Progenitor cell of endocrine pancreas (in vitro differentiated cells): ENCODE results near the gene TMEM132D. TPM values are rescaled to one million over a fixed set of nuclear protein-coding genes. Genes with fewer than 3 reads are reported as not detected.

ENCODE experiments used
- DNase-seq: peaks from one replicate; pipeline ENCODE4 v3.0.0; 2021; ENCODE audit warnings: low spot score; ENCODE audit not compliant: unreplicated experiment
- H3K27ac Mint-ChIP-seq: 2 replicates; pipeline ENCODE4 v1.8.0; 2021; ENCODE audit warnings: mild to moderate bottlenecking, moderate library complexity, mixed read lengths
- H3K27me3 Mint-ChIP-seq: 2 replicates; pipeline ENCODE4 v1.8.0; 2021; ENCODE audit warnings: mixed read lengths
- H3K36me3 Mint-ChIP-seq: 2 replicates; pipeline ENCODE4 v1.8.0; 2022; ENCODE audit warnings: mixed read lengths; ENCODE audit not compliant: insufficient read depth
- H3K4me1 Mint-ChIP-seq: 2 replicates; pipeline ENCODE4 v1.8.0; 2021; ENCODE audit warnings: low read depth, mixed read lengths
- H3K4me3 Mint-ChIP-seq: 2 replicates; pipeline ENCODE4 v1.8.0; 2021; ENCODE audit warnings: low read depth, mild to moderate bottlenecking, moderate library complexity, mixed read lengths
- H3K9me3 Mint-ChIP-seq: 2 replicates; pipeline ENCODE4 v1.8.0; 2021; ENCODE audit warnings: low read depth, mixed read lengths
- total RNA-seq: library from RNA; stranded (reverse); gene quantifications from 2 replicates; pipeline ENCODE4 v1.2.1, GENCODE V29; 2021
- TF ChIP-seq, protein P1 (sequence below): fragments of 200-600 bp; sonication (generic); IDR thresholded peaks from one replicate; pipeline ENCODE4 v1.5.0; 2021; ENCODE audit warnings: antibody characterized with exemption, mild to moderate bottlenecking; ENCODE audit not compliant: unreplicated experiment

Gene TMEM132D
- total RNA-seq, 1 donor from 2014 or later = 0.46 TPM

- no peak for DNase-seq
- H3K9me3 Mint-ChIP-seq = no peaks in the 10 kb centered on the region
- H3K27me3 Mint-ChIP-seq = peaks cover 9% of the 10 kb centered on the region
- no peak overlapping the region for H3K27ac Mint-ChIP-seq
- H3K4me3 Mint-ChIP-seq = no peak overlapping the region
- TF ChIP-seq, protein P1, sequence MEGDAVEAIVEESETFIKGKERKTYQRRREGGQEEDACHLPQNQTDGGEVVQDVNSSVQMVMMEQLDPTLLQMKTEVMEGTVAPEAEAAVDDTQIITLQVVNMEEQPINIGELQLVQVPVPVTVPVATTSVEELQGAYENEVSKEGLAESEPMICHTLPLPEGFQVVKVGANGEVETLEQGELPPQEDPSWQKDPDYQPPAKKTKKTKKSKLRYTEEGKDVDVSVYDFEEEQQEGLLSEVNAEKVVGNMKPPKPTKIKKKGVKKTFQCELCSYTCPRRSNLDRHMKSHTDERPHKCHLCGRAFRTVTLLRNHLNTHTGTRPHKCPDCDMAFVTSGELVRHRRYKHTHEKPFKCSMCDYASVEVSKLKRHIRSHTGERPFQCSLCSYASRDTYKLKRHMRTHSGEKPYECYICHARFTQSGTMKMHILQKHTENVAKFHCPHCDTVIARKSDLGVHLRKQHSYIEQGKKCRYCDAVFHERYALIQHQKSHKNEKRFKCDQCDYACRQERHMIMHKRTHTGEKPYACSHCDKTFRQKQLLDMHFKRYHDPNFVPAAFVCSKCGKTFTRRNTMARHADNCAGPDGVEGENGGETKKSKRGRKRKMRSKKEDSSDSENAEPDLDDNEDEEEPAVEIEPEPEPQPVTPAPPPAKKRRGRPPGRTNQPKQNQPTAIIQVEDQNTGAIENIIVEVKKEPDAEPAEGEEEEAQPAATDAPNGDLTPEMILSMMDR = no peak
- no peaks in the 10 kb centered on the region for H3K36me3 Mint-ChIP-seq
- H3K4me1 Mint-ChIP-seq = no peaks in the 10 kb centered on the region
These were observed 342.5 kb downstream of the TMEM132D start for GRCh38 chr12:129561304-129561703.

DNA sequence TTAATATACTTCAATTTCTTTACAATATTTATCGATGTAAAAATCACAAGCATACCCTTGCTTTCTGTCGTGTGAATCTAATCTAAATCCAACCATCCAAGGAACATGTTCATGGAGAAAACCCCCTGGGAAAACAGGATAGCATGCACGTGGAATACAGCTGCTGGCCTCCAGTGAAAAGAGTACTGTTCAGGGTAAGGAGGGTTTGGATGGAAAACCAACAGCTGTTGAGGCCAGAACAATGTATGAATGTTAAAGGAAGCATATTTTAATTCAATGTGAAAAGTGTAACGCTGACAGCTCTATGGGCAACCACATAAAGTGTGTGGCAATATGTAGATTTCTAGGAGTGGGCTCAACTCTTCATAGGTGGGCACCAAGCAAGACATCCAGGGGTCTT lies 344.0 kb downstream of the TMEM132D start:
- no peaks in the 10 kb centered on the region for H3K9me3 Mint-ChIP-seq
- no peak for DNase-seq
- TF ChIP-seq, protein P1 = no peak
- no peaks in the 10 kb centered on the region for H3K36me3 Mint-ChIP-seq
- H3K27ac Mint-ChIP-seq = no peak overlapping the region
- H3K27me3 Mint-ChIP-seq = peaks cover 9% of the 10 kb centered on the region
- no peak overlapping the region for H3K4me3 Mint-ChIP-seq
- no peaks in the 10 kb centered on the region for H3K4me1 Mint-ChIP-seq

GRCh38 chr12:129558036-129558435 lies 345.8 kb downstream of the TMEM132D start:
- H3K27me3 Mint-ChIP-seq = peaks cover 6% of the 10 kb centered on the region
- H3K36me3 Mint-ChIP-seq = no peaks in the 10 kb centered on the region
- no peak overlapping the region for H3K27ac Mint-ChIP-seq
- TF ChIP-seq, protein P1 = no peak
- no peak overlapping the region for H3K4me3 Mint-ChIP-seq
- peaks cover 3% of the 10 kb centered on the region for H3K9me3 Mint-ChIP-seq
- DNase-seq = no peak
- H3K4me1 Mint-ChIP-seq = no peaks in the 10 kb centered on the region

GRCh38 chr12:129556082-129556481 lies 347.7 kb downstream of the TMEM132D start:
- Mint-ChIP-seq H3K4me1 (peaks cover 3% of the 10 kb centered on the region), H3K9me3 (peaks cover 3% of the 10 kb centered on the region), H3K36me3 (no peaks in the 10 kb centered on the region), H3K27ac (no peak overlapping the region), H3K27me3 (peaks cover 6% of the 10 kb centered on the region), H3K4me3 (no peak overlapping the region)
- TF ChIP-seq, protein P1 = no peak
- DNase-seq = no peak

DNA sequence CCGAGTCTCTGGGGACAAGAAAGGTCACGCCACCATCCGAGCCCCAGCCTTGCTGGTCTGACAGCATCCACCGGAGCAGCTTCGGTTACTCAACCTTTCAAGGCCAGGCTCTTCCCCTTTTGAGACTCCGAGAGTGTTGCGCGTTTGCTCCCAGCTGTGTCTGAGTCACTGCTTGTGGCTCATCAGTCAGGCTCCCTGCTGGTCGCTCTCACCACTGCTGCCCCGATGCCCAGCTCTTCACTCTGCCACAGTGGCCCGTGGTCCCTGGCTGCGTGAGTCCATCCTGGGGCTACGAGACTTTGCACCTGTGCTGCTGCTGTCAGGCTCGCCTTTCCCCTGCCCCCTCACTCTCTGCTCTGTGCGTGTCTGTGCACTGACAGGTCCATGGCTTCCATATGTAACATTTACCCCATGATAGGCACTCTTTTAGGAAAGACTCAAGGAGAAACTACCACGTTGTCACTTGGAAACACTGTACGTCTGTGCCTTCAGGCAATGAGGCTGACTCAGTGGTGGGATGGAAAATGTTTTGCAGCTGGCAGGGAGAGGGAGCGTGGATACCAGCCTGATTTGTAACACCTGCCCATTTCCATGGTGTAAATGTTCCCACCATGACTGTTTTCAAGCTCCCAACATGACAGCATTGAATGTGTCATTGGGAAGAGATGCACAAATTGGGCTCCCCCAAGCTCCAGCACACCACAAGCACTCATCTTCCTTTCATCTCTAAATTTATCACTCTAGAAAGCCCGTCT lies 350.7 kb downstream of the TMEM132D start:
- Mint-ChIP-seq H3K27me3 (peaks cover 3% of the 10 kb centered on the region), H3K9me3 (peaks cover 9% of the 10 kb centered on the region), H3K36me3 (no peaks in the 10 kb centered on the region), H3K4me3 (no peak overlapping the region), H3K27ac (no peak overlapping the region), H3K4me1 (peaks cover 15% of the 10 kb centered on the region)
- no peak for DNase-seq
- TF ChIP-seq, protein P1 = no peak
